Stimulated activated CD8-positive, alpha-beta memory T cell treated with anti-CD3 and anti-CD28 coated beads, Interleukin-15, amount 100 ng/mL, for 4 hours (primary cell): ENCODE measurements around the gene CAMKK2.
"Not testable (repeated sequence)": the region's sequence is repeated elsewhere in the genome, so short reads cannot be mapped to it uniquely, and the experiment has no call there.

Experiments
- DNase-seq, 2 donors: peaks; one replicate each; pipeline ENCODE4 v3.0.0-alpha.2; 2020; ENCODE audit warnings: low read depth in 2 of 2

Gene CAMKK2

GRCh38 chr12:121279071-121279375, 17.5 kb downstream of the CAMKK2 start:
- no peak for DNase-seq

GRCh38 chr12:121278169-121279070, 18.1 kb downstream of the CAMKK2 start:
- DNase-seq: no peak

DNA sequence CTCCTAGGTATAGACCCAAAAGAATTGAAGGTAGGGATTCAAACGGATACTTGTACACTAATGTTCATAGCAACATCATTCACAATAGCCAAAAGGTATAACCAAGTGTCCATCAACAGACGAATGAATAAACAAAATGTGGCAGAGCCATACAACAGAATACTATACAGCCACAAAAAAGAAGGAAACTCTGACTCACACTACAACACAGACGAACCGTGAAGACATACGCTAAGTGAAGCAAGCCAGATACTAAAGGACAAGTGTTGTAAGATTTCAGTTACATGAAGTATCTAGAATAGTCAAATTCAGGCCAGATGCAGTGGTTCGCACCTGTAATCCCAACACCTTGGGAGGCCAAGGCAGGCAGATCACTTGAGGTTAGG, 19.1 kb downstream of the CAMKK2 start:
- no peak for DNase-seq

DNA sequence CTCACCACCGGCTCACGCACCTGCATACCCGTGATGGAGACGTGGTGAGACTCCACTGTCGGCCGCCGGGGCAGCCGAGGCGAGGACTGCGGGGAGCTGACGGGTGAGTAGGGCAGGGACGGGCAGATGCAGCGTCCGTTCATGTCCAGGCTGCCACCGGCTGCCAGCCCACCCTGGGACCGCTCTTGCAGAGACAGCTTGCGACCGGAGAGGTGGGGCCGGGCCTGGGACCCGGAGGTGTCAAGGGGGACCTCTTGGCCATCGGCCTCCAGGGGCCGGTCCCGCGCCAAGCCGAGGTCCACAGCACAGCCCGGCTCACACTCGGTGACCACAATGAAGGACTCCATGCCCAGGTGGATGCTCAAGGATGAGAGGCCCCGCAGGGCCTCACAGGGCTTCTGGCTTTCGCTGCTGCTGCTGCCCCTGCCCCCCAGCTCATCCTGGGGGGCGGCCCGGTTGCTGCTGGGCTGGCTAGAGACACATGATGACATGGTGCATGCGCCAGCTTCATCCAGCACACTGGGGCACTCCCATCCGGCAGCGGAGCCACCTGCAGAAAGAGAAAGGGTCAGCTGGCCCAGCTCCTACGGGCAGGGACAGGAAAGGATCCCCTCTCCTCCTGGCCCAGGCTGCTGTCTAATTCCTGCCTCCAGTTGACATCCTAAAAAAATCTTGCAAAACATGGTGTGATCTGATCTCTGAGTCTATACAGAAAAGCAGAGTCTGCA, 22.3 kb downstream of the CAMKK2 start:
- DNase-seq: no peak

- DNase-seq: no peak
These were observed 23.1 kb downstream of the CAMKK2 start for GRCh38 chr12:121273364-121273896.

DNA sequence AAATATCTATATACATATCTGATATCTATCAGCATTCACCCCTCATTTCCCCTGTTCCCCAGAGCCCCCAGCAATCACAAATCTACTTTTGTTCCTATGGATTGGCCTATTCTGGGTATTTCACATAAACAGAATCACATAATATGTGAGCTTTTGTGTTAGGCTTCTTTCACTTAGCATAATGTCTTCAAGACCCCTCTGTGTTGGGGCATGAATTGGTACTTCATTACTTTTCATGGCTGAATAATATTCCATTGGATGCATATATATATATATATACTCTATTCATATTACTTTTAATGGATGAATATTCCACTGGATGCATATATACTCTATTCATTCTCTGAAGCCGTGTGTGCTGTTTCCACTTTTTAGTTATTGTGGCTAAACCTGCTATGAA, 28.7 kb downstream of the CAMKK2 start:
- DNase-seq: no peak

DNA sequence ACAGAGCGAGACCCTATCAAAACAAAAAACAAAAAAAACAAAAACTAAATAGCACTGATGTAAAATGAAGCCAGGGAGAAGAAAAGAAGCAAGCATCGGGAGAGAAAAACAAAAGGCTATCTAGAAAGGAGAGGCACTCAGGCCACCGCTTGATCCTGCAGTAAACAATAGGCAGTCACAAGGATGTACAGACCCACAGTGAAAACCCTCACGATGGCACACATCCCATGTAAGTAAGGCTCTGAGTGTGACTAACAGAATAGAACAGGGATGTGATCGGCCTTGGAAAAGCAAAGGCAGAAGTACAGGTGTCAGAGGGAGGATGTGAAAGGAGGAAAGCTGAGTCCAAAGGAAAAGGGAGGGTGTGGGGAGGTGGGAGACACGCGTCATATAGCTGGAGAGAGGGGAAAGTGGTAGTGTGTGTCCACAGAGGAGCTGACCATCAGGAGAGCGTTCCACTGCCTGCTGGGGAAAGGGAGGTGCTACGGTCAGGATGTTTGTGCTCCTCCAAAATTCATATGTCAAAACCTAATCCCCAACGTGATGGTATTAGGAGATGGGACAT, 31.5 kb downstream of the CAMKK2 start:
- no peak for DNase-seq

DNA sequence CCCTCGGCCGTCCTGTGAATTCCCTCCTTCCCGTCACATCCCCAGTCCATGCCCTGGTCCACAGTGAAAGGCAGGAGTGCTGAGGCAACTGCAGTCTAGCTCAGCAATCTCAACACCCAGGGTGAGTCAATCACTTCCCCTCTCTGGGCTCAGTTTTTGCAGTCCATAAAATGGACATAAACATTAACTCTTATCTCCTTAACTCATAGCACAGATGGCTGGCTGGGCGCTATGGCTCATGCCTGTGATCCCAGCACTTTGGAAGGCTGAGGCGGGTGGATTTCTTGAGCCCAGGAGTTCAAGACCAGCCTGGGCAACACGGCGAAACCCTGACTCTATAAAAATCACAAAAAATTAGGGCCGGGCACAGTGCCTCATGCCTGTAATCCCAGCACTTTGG, 32.4 kb downstream of the CAMKK2 start:
- DNase-seq: no peak

DNA sequence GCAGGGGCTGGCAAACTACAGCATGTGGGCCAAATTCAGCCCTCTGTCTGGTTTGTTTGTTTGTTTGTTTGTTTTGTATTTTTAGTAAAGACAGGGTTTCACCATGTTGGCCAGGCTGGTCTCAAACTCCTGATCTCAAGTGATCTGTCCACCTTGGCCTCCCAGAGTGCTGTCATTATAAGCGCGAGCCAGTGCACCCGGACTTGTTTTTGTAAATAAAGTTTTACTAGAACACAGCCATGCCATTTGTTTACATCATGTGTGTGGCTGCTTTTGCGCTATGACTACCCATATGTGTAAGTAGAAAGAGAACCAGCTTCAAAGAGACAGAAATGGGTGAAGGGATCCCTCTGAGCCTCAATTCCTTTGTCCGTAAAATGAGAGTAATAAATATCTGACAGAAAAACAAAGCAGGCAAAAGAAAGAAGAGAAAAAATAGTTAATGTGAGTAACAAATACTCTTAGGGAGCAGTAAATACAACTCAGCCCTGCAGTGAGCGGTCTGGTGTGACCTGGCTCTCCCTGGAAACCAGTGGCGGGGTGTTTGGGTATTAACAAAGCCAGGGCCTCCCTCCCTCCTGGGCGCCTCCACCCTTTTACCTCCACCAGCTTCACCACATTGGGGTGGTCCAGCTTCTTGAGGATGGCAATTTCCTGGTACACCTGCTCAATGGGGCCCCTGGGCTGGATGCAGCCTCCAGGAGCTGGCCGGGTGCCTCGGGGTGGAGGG, 33.1 kb downstream of the CAMKK2 start:
- DNase-seq: no peak

- DNase-seq: no peak
These were observed 35.1 kb downstream of the CAMKK2 start for GRCh38 chr12:121261398-121261797.

- DNase-seq: no peak
These were observed 36.4 kb downstream of the CAMKK2 start for GRCh38 chr12:121260091-121260490.

GRCh38 chr12:121259074-121259473, 37.4 kb downstream of the CAMKK2 start:
- DNase-seq: no peak

DNA sequence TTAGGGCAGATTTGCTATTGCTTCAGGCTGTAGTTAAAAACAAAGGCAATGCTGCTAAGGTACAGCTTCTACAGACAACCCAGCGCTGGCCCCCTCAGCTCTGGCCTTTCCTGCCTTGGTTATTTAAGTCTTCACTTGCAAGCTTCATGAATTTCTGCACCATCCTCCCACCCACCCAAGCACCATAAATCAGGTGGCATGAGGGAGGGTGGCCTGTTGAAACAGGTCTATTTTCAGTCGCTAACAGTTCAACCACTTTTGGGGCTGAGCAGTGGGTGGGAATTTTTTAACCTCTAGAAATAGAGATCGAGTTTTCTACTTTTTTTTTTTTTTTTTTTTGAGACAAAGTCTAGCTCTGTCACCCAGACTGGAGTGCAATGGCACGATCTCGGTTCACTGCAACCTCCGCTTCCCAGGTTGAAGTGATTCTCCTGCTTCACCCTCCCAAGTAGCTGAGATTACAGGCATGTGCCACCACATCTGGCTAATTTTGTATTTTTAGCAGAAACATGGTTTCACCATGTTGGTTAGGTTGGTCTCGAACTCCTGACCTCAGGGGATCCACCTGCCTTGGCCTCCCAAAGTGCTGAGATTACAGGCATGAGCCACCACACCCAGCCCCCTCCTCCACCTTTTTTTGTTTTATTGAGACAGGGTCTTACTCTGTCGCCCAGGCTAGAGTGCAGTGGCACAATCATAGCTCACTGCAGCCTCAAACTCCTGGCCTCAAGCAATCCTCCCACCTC, 38.6 kb downstream of the CAMKK2 start:
- not testable (repeated sequence) for DNase-seq

DNA sequence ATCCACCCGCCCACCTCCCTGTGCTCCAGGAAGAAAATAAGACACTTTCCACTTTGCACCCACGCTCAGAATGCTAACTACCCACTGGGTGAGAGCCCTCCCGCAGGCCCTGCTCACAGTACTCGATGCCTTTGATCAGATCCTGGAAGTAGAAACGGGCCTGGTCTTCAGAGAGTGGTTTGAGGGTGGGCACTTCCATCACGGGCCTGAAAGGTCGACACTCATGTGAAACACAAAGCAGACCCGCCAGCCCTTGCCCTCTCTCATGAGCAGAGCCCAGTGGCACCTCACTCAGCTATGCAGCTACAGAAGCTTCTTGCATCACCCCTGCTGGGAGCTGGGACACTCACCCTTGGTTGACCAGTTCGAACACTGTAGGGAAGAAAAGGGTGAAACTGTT, 41.1 kb downstream of the CAMKK2 start:
- no peak for DNase-seq

DNA sequence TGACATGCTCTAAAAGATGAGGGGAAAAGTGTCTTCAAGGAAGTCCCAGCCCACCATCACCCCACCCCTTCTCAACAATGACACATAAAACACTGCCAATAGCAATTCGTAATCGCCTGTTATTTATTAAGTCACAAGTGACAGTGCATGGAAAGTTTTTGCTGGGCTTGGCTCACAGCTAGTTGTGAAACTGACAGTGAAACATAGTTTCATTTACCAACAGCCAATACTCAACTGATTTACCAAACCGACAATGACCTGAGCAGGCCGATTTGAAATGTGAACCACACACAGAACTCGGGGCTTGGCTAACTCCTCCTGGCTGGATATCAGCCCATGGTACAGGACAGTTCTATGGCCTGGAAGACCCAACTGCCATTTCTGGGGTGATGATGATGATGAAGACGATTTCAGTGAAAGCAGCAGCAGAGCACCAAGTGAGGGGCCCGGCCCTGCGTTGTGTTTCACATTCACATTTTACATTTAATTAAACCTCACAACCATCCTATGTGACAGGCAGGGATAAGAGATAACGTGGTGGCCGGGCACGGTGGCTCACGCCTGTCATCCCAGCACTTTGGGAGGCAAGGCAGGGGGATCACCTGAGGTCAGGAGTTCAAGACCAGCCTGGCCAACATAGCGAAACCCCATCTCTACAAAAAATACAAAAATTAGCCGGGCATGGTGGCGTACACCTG, 42.7 kb downstream of the CAMKK2 start:
- DNase-seq: no peak

DNA sequence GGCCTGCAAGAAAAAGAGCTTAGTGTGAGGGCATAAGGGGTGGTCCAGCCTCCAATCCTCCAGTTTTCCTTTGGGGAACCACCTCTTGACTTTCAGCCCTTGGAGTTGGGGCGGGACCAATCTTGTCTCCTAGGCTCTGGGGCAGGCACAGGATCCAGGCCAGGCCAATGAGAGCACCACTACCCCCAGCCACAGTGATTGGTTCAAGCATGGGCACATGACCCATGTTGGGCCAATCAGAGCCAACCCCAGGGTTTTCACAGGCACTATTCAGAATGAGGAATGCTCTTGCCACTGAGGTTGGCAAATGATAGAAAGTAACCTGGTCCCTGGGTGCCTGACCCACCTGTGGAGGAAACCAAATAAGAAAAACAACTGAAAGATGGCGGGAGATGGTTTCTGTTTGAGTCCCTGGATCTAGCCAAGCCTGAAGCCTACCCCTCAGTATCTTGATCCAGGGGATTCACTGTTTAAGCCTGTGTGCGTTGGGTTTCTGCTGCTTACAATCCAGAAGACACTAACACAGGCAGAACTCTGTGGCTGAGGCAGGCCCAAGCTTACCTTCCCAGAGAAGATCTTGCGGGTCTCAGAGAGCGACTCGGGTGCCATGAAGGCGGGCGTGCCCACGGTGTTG, 43.7 kb downstream of the CAMKK2 start:
- DNase-seq: no peak

DNA sequence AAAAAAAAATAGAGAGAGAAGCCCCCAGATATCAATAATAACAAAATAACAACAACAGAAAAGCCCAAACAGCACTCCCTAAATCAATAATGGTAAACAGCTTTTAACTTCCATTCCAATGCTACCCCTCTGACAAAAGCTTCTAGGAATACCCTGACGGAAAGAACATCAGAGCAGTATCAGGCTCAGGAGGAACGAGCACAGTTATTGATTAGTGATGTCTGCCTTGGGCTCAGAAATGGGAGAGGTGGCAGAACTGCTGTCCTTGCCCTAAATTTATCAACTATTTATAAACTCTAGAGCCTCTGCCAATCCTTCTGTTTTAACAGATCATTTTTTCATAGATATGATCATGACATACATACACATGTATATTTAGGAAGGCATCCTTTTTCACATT, 44.7 kb downstream of the CAMKK2 start:
- no peak for DNase-seq

DNA sequence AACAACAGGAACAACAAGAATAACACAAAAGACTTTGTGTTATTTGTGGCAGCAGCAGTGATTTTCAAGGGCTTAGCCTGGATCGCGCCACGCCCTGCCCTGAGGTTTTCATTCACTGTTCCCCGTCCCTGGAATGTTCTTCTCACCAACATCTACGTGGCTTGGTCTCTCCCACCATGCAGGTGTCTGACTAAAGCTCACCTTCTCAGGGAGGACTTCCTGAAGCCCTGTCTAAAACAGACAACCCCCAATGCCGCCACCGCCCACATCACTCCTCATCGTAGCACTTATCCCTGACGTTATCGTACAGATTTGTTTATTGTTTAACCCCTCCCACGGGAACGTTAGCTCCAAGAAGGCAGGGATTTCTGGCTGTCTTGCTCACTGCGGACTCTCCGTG, 46.1 kb downstream of the CAMKK2 start:
- DNase-seq: no peak

DNA sequence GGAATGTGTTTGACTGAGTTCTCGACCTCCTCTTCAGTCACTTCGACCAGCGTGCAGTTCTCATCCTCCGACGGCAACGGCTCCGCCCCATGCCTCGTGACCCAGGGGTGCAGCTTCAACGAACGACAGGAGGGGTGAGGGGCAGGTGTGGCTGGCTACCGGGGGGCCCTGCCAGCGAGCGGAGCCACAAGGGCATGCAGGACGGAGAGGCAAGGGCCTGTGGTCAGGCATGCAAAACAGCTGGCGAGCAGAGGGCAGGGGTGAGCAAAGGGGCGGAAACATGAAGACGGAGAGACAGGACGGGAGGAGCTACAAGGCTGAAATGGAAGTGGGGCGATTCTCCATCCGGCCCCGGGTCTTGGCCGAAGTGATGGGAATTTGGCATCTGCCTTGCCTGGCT, 47.9 kb downstream of the CAMKK2 start:
- no peak for DNase-seq

DNA sequence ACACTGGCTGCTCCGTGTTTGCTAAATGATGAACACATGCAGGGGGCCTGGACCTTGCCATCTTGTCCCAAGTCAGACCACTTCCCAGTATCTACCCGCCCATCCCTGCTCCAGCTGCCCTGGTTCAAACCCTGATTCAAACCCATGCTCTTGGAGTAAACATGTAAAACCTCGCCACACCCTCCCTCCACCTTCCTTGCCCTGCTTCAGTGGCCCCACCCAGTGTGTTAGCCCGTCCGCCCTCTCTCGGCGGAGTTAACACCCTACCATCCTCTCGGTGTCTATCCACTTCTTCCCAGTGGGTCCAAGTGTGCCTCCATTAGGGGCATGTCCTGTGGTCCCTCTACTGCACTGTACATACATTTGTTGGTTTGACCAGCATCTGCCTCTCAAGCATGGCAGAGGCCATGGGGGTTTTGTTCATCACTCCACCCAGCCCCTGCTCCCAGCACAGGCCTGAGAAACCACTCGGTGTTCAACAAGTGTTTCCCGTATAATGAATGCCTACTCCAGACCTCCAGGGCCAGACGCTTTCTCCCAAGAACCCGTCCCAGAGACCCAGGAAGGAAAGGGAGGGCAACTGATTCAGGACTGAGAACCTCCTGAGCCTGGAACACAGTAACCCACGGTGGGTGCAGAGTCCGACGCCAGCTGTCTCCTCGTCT, 49.5 kb downstream of the CAMKK2 start:
- DNase-seq: no peak
